ENCODE measurements around the gene SCNN1A. TPM values are rescaled to one million over a fixed set of nuclear protein-coding genes. Genes with fewer than 3 reads are reported as not detected.
A peak's percentile ranks its signal among the peaks of the same experiment; 100 is the strongest.

Gene SCNN1A
- total RNA-seq, 1 donor from 2014 or later: 29.2 TPM

DNA sequence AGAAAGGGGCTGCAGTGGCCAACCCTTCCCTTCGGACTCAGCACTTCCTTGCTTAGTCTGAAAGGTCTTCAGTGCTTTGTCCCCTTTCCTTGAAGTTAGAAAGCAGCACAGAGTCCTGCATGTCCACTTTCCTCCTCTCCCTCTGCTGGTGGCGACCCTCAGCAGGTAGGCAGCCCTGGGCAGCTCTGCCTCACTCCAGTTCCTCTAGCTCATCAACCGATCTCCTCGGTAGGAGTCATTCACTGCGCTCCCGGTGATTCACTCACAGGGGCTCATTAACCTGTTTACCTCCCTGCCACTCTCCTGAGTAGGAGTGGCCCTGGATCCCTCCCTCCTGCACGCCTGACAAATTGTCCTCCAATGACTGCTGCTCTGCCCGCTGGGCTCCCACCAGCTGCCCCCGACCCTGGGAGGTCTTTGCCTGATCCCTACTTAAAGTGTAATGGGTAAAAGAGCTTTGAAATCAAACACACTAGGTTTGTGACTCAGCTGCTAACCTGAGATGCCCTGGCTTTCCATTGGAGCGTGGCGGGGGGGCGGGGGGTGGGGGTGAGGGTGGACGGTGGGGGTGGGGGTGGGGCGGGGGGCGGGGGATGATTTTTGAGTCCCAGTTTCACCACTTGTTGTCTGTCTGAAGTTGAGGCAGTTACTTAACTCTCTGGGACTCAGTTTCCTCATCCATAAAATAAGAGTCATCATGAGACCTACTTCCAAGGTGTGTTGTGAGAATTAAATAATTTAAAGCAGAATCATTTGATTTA lies 4.2 kb downstream of the SCNN1A start:
- peaks cover 7% of the 10 kb centered on the region for H3K36me3 Mint-ChIP-seq
- peaks cover 23% of the 10 kb centered on the region for H3K4me1 Mint-ChIP-seq (ENCODE audit: unreplicated experiment)
- peaks cover 3% of the 10 kb centered on the region for H3K27me3 Mint-ChIP-seq
- TF ChIP-seq, protein P1, sequence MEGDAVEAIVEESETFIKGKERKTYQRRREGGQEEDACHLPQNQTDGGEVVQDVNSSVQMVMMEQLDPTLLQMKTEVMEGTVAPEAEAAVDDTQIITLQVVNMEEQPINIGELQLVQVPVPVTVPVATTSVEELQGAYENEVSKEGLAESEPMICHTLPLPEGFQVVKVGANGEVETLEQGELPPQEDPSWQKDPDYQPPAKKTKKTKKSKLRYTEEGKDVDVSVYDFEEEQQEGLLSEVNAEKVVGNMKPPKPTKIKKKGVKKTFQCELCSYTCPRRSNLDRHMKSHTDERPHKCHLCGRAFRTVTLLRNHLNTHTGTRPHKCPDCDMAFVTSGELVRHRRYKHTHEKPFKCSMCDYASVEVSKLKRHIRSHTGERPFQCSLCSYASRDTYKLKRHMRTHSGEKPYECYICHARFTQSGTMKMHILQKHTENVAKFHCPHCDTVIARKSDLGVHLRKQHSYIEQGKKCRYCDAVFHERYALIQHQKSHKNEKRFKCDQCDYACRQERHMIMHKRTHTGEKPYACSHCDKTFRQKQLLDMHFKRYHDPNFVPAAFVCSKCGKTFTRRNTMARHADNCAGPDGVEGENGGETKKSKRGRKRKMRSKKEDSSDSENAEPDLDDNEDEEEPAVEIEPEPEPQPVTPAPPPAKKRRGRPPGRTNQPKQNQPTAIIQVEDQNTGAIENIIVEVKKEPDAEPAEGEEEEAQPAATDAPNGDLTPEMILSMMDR (conservative IDR thresholded peaks at IDR 0.05): peak; percentile 34
- peak overlapping the region; percentile 96 for H3K27ac Mint-ChIP-seq
- DNase-seq (ENCODE audit: extremely low spot score, unreplicated experiment): no peak
- no peaks in the 10 kb centered on the region for H3K9me3 Mint-ChIP-seq
- H3K4me3 Mint-ChIP-seq: peak overlapping the region; percentile 82

DNA sequence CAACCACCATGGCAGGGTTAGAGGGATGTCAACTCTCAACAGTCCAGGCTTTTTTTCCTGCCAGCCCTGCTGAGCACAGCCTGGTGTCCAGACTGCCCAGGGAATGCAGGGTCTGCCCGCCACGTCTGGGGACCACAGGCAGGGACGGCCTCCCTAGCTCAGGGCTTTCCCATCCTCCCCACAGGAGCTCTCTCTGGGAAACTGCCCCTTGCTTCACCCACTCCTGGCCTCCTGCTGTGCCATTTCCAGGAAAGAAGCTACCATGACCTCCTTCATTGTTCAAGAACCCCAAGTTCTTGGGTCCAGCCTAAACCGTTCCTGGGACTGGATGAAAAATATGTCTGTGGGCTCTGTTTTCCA lies 4.8 kb downstream of the SCNN1A start:
- Mint-ChIP-seq H3K36me3 (peaks cover 8% of the 10 kb centered on the region), H3K27ac (peak overlapping the region; percentile 96), H3K4me3 (peak overlapping the region; percentile 82), H3K27me3 (peaks cover 3% of the 10 kb centered on the region), H3K9me3 (peaks cover under 1% of the 10 kb centered on the region), H3K4me1 (ENCODE audit: unreplicated experiment) (peaks cover 21% of the 10 kb centered on the region)
- DNase-seq (ENCODE audit: extremely low spot score, unreplicated experiment): no peak
- TF ChIP-seq, protein P1 (conservative IDR thresholded peaks at IDR 0.05): no peak

DNA sequence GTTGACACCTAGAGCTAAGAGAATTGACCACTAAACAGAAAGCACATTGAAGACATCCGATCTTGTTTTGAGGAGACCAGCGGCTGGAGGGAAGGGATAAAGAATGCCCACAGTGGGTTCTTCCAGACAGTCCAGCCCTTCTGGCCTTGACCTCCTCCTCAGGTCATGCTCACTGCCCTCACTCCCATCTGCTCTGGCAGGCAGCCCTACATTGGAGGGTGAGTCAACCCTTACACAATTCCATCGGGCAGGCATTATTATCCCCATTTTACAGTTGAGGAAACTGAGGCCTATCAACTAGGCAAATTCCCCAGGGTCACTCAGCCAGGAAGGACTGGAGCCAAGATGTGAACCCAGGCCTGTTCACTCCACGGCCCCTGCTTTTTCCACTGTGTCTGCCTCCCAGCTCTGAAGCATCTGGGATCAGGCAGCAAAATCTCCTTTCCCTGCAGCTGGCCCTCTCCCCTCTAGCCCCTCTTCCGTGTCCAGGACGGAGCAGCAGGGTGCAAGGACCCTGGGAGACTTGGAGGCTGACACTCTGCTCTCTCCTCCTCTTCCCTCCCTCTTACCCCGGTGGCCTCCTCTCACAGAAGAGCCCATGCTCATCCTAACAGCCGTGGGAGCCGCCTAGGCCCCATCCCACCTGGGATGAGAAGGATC lies 5.3 kb downstream of the SCNN1A start:
- H3K4me1 Mint-ChIP-seq (ENCODE audit: unreplicated experiment): peaks cover 21% of the 10 kb centered on the region
- H3K36me3 Mint-ChIP-seq: peaks cover 11% of the 10 kb centered on the region
- H3K9me3 Mint-ChIP-seq: peaks cover 5% of the 10 kb centered on the region
- peak overlapping the region; percentile 96 for H3K27ac Mint-ChIP-seq
- DNase-seq (ENCODE audit: extremely low spot score, unreplicated experiment): no peak
- TF ChIP-seq, protein P1 (conservative IDR thresholded peaks at IDR 0.05): no peak
- peaks cover 3% of the 10 kb centered on the region for H3K27me3 Mint-ChIP-seq
- H3K4me3 Mint-ChIP-seq: peak overlapping the region; percentile 53

DNA sequence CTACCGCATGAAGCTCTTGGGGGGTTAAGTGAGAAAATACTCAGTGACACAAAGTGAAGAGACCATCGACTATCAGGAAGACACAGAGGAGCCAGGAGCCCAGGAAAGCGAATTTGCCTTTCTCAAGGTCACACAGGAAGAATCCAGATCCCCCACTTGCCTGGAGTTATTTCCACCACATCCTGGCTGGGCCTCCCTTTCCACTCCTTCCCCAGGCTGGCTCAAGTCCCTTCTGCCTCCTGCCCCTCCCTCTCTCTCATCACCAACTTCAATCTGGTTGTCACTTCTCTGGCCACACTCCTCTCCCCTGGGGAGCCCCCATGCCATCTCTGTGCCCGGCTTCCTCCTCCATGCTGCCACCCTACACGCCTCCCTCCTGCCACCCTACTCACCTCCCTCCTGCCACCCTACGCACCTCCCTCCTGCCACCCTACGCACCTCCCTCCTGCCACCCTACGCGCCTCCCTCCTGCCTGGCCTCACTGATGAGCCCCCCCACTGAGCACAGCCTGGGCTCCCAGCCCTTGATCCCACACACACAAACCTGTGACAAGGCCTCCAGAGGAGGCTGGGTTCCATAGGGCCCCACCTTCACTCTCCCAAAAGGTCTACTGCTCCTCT lies 6.3 kb downstream of the SCNN1A start:
- peak overlapping the region; percentile 40 for H3K27ac Mint-ChIP-seq
- peak overlapping the region; percentile 29 for H3K4me3 Mint-ChIP-seq
- peaks cover 20% of the 10 kb centered on the region for H3K4me1 Mint-ChIP-seq (ENCODE audit: unreplicated experiment)

More for the DNA sequence above, 6.3 kb downstream of the SCNN1A start:
- H3K36me3 Mint-ChIP-seq: peaks cover 11% of the 10 kb centered on the region
- H3K9me3 Mint-ChIP-seq: peaks cover 5% of the 10 kb centered on the region
- TF ChIP-seq, protein P1 (conservative IDR thresholded peaks at IDR 0.05): no peak
- DNase-seq (ENCODE audit: extremely low spot score, unreplicated experiment): no peak
- peaks cover 3% of the 10 kb centered on the region for H3K27me3 Mint-ChIP-seq

Measured in type B pancreatic cell (in vitro differentiated cells).